ENCODE results near the gene CXorf66.
"Not testable (repeated sequence)": the region's sequence is repeated elsewhere in the genome, so short reads cannot be mapped to it uniquely, and the experiment has no call there.

The CXorf66 gene, protein sequence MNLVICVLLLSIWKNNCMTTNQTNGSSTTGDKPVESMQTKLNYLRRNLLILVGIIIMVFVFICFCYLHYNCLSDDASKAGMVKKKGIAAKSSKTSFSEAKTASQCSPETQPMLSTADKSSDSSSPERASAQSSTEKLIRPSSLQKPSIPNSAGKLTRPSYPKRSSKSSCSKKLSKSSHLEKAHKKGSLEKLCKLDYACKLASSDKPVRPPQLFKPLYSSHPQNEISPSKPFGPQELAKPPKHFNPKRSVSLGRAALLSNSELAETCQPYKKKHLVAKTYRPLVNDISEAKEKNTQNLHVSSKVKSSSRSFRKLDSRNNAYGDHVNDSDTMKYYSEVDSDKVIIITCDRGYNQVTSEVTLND

DNA sequence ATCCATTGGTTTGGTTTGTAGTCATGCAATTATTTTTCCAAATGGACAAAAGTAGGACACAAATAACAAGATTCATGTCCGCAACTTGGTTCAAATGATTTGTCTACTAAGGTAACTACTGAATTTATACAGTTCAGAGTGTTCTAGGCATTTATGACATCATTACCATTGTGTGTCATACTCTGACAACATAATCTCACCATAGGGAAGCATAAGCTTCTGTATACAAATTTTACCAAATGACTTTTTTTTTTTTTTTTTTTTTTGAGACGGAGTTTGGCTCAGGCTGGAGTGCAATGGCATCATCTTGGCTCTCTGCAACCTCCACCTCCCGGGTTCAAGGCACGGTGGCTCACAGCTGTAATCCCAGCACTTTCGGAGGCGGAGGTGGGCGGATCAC is at the start of gene CXorf66:
CXorf66 (minus strand) TSS at position 101 of the 400 bp plus-strand sequence; CDS start at position 76, 25 bp downstream.
- no peak for DNase-seq

DNA sequence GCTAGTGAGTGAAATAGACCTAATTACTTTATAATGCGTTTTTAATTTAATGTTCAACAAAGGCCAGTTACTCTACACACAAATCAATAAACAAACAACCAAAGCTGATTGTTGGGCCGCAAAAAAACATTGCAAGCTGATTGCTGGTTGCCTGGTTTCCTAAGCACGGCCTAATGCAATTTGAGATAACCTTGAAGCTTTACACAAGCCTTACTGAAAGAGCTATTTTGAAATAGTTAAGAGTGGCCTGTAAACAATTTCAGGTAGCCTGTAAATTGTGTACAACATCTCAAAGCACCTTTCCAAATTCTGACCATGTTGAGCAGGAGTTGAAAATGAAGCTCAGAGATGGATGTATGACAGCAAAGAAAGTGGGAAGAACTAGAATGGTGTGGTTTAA is 17.5 kb upstream of the CXorf66 start:
- DNase-seq = no peak

- no peak for DNase-seq
Measured at GRCh38 chrX:139974471-139974870, 9.2 kb upstream of the CXorf66 start.

DNA sequence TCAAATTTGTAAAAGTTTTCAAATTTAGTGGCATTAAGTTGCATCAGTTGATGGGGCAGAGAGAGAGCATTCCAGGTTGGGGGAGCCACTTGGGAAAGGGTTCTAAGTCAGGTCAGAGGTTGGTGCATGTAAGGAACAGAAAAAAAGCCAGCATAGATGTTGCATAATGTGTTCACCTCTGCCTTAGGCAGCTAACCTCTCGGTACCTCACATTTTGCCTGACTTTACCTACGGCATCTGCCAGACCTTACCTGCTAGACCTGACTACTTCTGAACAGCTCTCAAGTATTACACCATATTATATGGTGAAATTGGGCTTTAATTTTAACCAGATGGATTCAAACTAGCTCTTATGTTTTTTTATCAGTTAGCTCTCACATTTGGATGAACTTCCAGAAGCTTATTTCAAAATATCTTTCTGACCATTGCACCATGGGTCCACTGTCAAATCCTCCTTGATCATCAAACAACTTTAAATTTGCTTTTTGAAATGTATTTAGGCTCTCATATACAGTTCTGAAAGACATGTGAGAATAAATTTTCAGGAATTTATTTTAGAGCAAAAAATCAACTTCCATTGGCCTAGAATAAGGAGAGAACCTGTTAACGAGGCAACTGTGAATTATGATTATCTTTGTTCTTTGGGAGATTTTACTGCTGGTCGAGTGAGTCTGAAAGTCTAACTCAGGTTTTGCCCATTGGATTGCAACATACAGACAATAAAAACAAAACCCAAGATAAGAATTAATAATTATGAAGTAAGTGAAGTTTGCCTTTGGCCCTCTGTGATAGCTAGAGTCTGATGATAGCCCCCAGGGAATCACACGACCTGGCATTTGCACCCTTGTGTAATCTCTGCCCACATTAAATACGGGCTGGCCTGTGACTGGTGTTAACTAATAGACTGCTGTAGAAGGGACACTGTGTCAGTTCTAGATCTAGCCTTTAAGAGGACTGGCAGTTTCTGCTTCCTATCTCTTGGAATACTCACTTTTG is 7.6 kb upstream of the CXorf66 start:
- no peak for DNase-seq

GRCh38 chrX:139972113-139972512 is 6.8 kb upstream of the CXorf66 start:
- DNase-seq = no peak

DNA sequence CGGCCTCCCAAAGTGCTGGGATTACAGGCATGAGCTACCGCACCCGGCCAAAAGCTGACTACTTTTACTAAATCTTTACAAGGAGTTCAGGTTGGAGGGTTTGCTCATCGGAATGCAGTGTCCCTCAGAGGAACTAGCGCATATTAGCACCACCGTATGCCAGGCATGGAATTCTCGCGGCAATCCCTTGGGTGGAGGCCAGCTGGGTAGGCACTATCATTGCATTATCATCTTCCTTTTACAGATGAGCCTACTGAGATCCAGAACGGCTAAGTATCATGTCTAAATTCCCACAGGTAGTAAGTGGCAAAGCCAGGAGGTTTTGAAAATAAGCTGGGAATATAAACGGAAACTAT is 6.1 kb upstream of the CXorf66 start:
- DNase-seq = no peak

- DNase-seq = no peak
Measured at GRCh38 chrX:139969286-139969685, 4.0 kb upstream of the CXorf66 start.

- DNase-seq = no peak
Measured at GRCh38 chrX:139967750-139968149, 2.4 kb upstream of the CXorf66 start.

GRCh38 chrX:139967300-139967699 is 2.0 kb upstream of the CXorf66 start:
- no peak for DNase-seq

GRCh38 chrX:139966159-139966558 is 838 bp upstream of the CXorf66 start:
- peak in 1 of 2 experiments; percentile 28 for DNase-seq

DNA sequence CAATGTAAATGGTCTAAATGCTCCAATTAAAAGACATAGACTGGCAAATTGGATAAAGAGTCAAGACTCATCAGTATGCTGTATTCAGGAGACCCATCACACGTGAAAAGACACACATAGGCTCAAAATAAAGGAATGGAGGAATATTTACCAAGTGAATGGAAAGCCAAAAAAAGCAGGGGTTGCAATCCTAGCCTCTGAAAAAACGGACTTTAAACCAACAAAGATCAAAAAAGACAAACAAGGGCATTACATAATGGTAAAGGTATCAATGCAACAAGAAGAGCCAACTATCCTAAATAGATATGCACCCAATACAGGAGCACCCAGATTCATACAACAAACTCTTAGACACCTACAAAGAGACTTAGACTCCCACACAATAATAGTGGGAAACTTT is 4.2 kb downstream of the CXorf66 start:
- not testable (repeated sequence) for DNase-seq

DNA sequence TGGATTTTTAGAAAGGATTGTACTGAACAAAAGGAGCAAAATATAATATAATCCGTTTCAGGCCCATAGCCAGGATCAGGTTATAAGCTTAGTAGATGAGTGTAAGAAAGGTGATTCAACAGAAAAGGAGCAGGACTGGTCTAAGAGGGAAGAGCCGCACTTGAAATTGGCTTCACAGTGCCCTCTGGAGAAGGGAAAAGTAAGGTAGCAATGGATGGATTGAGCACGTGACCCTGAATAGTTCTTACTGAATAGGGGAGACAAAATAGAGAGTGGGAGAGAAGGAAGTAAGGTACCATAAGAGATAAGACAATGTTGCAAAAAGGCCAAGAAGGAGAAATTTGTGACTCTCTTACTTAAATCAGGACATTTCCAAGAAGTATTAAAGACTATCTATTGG is 15.6 kb downstream of the CXorf66 start:
- DNase-seq = no peak

GRCh38 chrX:139945075-139945474 is 20.2 kb downstream of the CXorf66 start:
- DNase-seq = no peak

DNA sequence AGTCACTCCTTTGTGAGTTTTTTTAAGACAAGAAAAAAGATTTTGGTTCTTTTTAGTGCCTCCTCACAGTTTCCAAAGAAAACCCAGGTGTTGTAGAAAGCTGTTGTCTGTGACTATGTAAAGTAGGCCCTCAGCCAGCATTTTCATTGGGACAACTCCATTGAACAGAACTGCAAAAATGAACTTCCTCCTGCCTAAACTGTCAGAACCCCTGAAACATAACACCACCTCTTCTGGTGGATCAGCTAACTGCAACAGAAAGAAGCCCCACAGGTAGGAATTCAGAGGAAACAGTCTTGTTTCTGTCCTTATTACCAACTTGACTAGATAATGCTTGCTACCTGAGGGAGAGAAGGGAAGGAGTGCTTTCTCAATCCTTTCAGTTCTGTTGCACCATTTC is 29.1 kb downstream of the CXorf66 start:
- no peak for DNase-seq

GRCh38 chrX:139933904-139934303 is 31.4 kb downstream of the CXorf66 start:
- DNase-seq = no peak

- peak; percentile 83 to 86 for DNase-seq
Measured at GRCh38 chrX:139932901-139933796, 32.2 kb downstream of the CXorf66 start, which contains the start of gene ATP11C. TSS of gene ATP11C (minus strand) at chrX:139933053. CDS start at chrX:139932042, 1,011 bp downstream.

DNA sequence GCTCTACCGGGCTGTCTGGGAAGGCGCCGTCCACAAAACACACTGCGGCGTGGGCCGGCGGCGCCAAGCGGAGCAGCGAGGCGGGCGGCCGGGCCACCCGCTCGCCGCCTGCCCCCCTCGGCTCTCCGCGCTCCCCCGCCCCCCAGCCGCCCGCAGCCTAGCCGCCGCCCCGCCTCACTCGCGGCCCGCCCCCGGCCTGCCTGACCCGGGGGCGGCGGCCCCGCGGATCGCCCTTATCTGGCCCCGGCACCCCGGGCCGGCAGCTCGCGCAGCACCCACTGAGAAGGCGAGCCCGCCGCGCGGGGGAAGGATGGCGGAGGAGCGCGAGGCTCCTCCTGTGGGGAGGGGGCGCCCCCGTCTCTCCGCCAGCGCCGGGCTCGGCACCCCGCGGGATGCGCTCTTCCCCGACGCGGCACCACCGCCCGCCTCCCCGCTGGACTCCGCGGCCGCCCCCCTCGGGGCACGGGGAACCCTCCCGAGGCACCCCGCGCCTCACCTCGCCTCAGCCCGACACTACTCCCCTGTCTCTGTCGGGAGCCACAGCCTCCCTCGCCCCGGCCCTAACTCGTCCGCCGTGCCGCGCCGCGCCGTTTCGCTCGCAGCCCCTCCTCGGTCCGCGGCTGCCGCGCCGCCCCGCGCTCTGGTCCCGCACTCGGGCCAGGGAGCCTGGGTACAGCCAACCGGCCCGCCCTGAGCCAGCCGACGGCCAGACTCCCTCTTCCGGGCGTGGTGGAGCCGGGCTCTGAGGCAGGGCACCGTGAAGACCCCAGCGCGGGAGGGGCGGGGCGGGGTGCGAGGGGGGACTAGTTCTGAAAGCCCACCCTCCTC is 33.0 kb downstream of the CXorf66 start:
- DNase-seq = peak in 1 of 2 experiments; percentile 53

GRCh38 chrX:139931646-139932072 is 33.7 kb downstream of the CXorf66 start:
- DNase-seq = peak in 1 of 2 experiments; percentile 40

DNA sequence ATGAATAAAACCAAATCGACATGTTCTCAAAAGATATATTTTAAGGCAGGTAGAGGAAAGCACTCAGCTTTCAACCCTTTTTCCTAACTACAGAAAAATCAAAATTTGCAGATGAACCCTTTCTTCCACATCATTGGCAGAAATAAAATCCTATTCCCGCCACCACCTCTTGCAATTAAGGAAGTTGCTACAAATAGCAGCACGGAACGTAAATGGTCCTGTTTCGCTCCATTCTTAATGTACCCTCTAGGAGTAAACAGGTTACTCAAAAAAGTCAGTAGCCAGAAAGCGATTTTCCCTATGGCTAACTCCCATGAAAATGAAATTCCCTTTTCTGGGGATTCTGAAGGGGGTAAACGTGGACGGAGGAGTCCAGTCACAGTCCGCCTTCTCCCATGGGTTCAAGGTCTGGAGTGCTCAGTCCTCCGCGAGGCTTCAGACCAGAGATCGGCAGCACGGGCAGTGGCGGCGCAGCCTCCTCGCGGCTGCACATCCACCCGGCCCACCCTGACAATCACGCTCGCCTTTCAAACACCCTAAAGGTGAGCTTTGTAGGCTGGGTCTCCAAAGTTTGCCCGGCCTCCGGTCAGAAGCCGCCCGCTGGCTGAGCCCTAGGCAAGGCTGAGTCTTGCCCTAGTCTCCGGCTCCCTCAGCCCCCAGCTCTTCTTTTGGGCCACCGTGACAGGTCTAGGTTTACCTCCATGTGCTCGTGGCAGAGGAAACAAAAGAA is 34.2 kb downstream of the CXorf66 start:
- DNase-seq = peak; percentile 37 to 39

DNA sequence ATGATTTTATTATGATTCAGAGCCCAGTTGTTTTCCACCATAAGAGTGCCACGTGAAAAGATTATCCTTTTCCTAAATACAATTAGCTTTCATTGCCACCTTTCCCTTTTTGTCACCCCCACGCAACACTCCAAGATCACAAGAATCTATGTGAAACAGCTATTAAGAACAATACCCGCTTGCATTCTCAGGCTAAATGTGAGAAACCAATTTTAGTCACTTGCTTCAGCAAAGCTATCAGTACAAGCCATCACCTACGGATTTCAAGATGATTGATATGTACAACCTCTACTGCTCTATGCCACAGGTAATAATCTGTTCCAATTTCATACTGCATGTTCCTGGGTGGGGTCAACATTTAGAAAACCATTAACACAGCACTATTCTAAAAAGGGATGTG is 34.9 kb downstream of the CXorf66 start:
- DNase-seq = no peak

- DNase-seq = no peak
Measured at GRCh38 chrX:139929876-139930275, 35.4 kb downstream of the CXorf66 start.
